GM23338 (cell line): ENCODE results near the gene CHGA. TPM values are rescaled to one million over a fixed set of nuclear protein-coding genes. Genes with fewer than 3 reads are reported as not detected.

Experiments used
- ATAC-seq: fragments of 200-7000 bp; cut with Tn5 transposase; 3 replicates; pipeline ENCODE4 v1.9.1; 2020
- DNase-seq: peaks from one replicate; pipeline ENCODE4 v3.0.0-alpha.2; 2015; ENCODE audit warnings: low spot score
- H2AFZ ChIP-seq: fragments of 200-600 bp; sonication (generic); 2 replicates; pipeline ENCODE4 v1.8.0; 2016; ENCODE audit warnings: antibody characterized with exemption, mild to moderate bottlenecking, moderate library complexity
- H3F3A ChIP-seq: fragments of 200-600 bp; sonication (generic); replicated peaks from 2 replicates; pipeline ENCODE4 v1.8.0; 2017; ENCODE audit warnings: antibody characterized with exemption, mixed run types, low read depth
- H3K27ac ChIP-seq: fragments of 200-600 bp; sonication (generic); 2 replicates; pipeline ENCODE4 v1.6.1; 2016; ENCODE audit warnings: low read depth
- H3K27me3 ChIP-seq: fragments of 200-600 bp; sonication (generic); 2 replicates; pipeline ENCODE4 v1.8.0; 2016; ENCODE audit warnings: mild to moderate bottlenecking, mixed run types, moderate library complexity; ENCODE audit not compliant: insufficient read depth
- H3K36me3 ChIP-seq: fragments of 200-600 bp; sonication (generic); 2 replicates; pipeline ENCODE4 v1.8.0; 2016; ENCODE audit warnings: mild to moderate bottlenecking; ENCODE audit not compliant: insufficient read depth
- H3K4me1 ChIP-seq: fragments of 200-600 bp; sonication (generic); 2 replicates; pipeline ENCODE4 v1.8.0; 2016; ENCODE audit warnings: mild to moderate bottlenecking, moderate library complexity; ENCODE audit not compliant: insufficient read depth
- H3K4me2 ChIP-seq: fragments of 200-600 bp; sonication (generic); 2 replicates; pipeline ENCODE4 v1.7.1; 2017; ENCODE audit warnings: mixed run types
- H3K4me3 ChIP-seq: fragments of 200-600 bp; sonication (generic); 2 replicates; pipeline ENCODE4 v1.6.1; 2016; ENCODE audit warnings: mixed run types
- H3K79me2 ChIP-seq: fragments of 200-600 bp; sonication (generic); replicated peaks from 2 replicates; pipeline ENCODE4 v1.8.0; 2017; ENCODE audit warnings: mild to moderate bottlenecking; ENCODE audit not compliant: insufficient read depth
- H3K9me2 ChIP-seq: fragments of 200-600 bp; sonication (generic); 2 replicates; pipeline ENCODE4 v1.8.0; 2017; ENCODE audit not compliant: insufficient read depth
- H4K20me1 ChIP-seq: fragments of 200-600 bp; sonication (generic); replicated peaks from 2 replicates; pipeline ENCODE4 v1.8.0; 2017; ENCODE audit warnings: mild to moderate bottlenecking; ENCODE audit not compliant: insufficient read depth
- H3K27ac Mint-ChIP-seq: 2 replicates; pipeline ENCODE4 v1.8.0; 2020; ENCODE audit warnings: inconsistent platforms, mild to moderate bottlenecking, moderate library complexity, mixed read lengths
- H3K27me3 Mint-ChIP-seq: 3 replicates; pipeline ENCODE4 v1.8.0; 2022; ENCODE audit warnings: low read depth, mild to moderate bottlenecking, moderate library complexity, mixed read lengths, inconsistent platforms; ENCODE audit not compliant: insufficient read depth, poor library complexity
- H3K36me3 Mint-ChIP-seq: 3 replicates; pipeline ENCODE4 v1.8.0; 2021; ENCODE audit warnings: low read depth, mild to moderate bottlenecking, inconsistent platforms, moderate library complexity, mixed read lengths
- H3K4me1 Mint-ChIP-seq: 3 replicates; pipeline ENCODE4 v1.8.0; 2020; ENCODE audit warnings: mild to moderate bottlenecking, inconsistent platforms, mixed read lengths
- H3K4me3 Mint-ChIP-seq: 3 replicates; pipeline ENCODE4 v1.8.0; 2021; ENCODE audit warnings: moderate library complexity, mild to moderate bottlenecking, inconsistent platforms, mixed read lengths
- H3K9me3 Mint-ChIP-seq: 3 replicates; pipeline ENCODE4 v1.8.0; 2020; ENCODE audit warnings: moderate library complexity, mild to moderate bottlenecking, inconsistent platforms, mixed read lengths
- CREB1 ChIP-seq: fragments of 250-450 bp; sonication (Bioruptor Pico); IDR thresholded peaks from 2 replicates; pipeline ENCODE4 v1.5.0; 2020; ENCODE audit warnings: low read depth, mild to moderate bottlenecking, moderate library complexity
- CTCF ChIP-seq, 2 experiments: fragments of 200-600 bp in 1 of 2; sonication (generic) in 1 of 2; conservative IDR thresholded peaks; 2 replicates each; pipeline versions ENCODE4 v1.5.1 to v1.6.1; 2016 to 2017; ENCODE audit warnings: antibody characterized with exemption in 2 of 2, low read depth in 2 of 2, mild to moderate bottlenecking in 2 of 2, moderate library complexity in 1 of 2
- EZH2 ChIP-seq: fragments of 200-600 bp; sonication (generic); IDR thresholded peaks from one replicate; pipeline ENCODE4 v1.8.0; 2017; ENCODE audit warnings: antibody characterized with exemption, mild to moderate bottlenecking, low read depth; ENCODE audit not compliant: unreplicated experiment
- EZH2phosphoT487 ChIP-seq: fragments of 200-600 bp; sonication (generic); IDR thresholded peaks from one replicate; pipeline ENCODE4 v1.8.1; 2018; ENCODE audit warnings: antibody characterized with exemption; ENCODE audit not compliant: unreplicated experiment
- JUNB ChIP-seq: IDR thresholded peaks from one replicate; pipeline ENCODE4 v1.6.1; 2016; ENCODE audit warnings: antibody characterized with exemption; ENCODE audit not compliant: unreplicated experiment
- NANOG ChIP-seq: IDR thresholded peaks from 2 replicates; pipeline ENCODE4 v1.6.1; 2016; ENCODE audit warnings: antibody characterized with exemption, borderline replicate concordance
- POLR2AphosphoS5 ChIP-seq: IDR thresholded peaks from 2 replicates; pipeline ENCODE4 v1.6.1; 2016; ENCODE audit warnings: antibody characterized with exemption, low read depth
- STAT1 ChIP-seq: IDR thresholded peaks from one replicate; pipeline ENCODE4 v1.6.1; 2016; ENCODE audit warnings: antibody characterized with exemption; ENCODE audit not compliant: unreplicated experiment
- ZNF114 ChIP-seq: fragments of 250-450 bp; sonication (Bioruptor Pico); IDR thresholded peaks from 2 replicates; pipeline ENCODE4 v1.5.0; 2020; ENCODE audit warnings: mild to moderate bottlenecking, moderate library complexity
- ZNF331 ChIP-seq: fragments of 250-450 bp; sonication (Bioruptor Pico); IDR thresholded peaks from 2 replicates; pipeline ENCODE4 v1.5.0; 2020; ENCODE audit warnings: low read depth, mild to moderate bottlenecking, moderate library complexity
- polyA plus RNA-seq: library from polyadenylated mRNA; unstranded; fragments of >200 nt; fragmentation: Nextera tagmentation; extraction: Ambion mirVana; gene quantifications from 2 replicates; pipeline ENCODE4 v1.2.1, GENCODE V29; 2016
- total RNA-seq: library from RNA; depleted of rRNA; stranded (reverse); fragments of >200 nt; shearing (Covaris generic); gene quantifications from 2 replicates; pipeline ENCODE4 v1.2.3, GENCODE V29; 2014
- TF ChIP-seq, protein P1 (sequence below): fragments of 250-450 bp; sonication (Bioruptor Pico); IDR thresholded peaks from 2 replicates; pipeline ENCODE4 v1.5.0; 2020; ENCODE audit warnings: mild to moderate bottlenecking, moderate library complexity
- TF ChIP-seq, protein P2 (sequence below): IDR thresholded peaks from 2 replicates; pipeline ENCODE4 v1.6.1; 2016; ENCODE audit warnings: antibody characterized with exemption

Gene CHGA
- total and polyA plus RNA-seq, 2 experiments from 2014 or later, result 13.9 to 19.6 TPM

- no peak for TF ChIP-seq EZH2phosphoT487
- TF ChIP-seq CTCF (conservative IDR thresholded peaks at IDR 0.05; ENCODE audit: low read depth in 2 of 2), result no peak
Measured at GRCh38 chr14:92925446-92925845, 2.5 kb downstream of the CHGA start (continued).

DNA sequence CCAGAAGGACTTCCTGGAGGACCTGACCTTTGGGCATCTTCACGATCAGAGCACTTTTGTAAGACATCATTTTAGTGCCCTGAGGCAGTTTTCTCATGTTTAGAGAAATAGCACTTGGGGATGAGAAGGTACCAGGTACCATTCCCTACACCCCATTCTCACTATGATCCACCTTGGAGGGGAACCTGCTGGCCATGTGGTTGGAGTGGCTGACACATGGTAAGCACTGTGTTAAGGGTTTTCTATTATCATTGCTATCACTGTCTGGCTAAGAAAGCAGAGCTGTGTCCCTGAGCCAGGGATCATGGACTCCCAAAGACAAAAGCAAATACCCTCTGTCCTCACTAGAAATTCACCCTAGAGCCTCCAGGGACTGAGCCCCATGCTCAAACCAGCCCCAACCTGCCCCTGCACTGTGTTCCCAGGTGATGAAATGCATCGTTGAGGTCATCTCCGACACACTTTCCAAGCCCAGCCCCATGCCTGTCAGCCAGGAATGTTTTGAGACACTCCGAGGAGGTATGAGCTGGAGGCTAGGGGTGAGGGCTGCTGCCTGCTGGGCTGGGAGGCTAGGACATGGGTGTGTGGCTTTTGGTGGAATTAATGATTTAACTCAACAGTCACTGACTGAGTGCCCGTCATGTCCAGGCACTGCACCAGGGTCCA lies 3.4 kb downstream of the CHGA start:
- Histone ChIP-seq H3K36me3 (no peaks in the 10 kb centered on the region), H3K27ac (no peak overlapping the region), H3K4me3 (no peak overlapping the region), H2AFZ (no peak overlapping the region), H3F3A (0 out of 2 replicates have a peak, but pooled peaks cover 2% of the 10 kb centered on the region), H4K20me1 (no peaks in the 10 kb centered on the region), H3K27me3 (peaks cover 15% of the 10 kb centered on the region), H3K79me2 (no peaks in the 10 kb centered on the region), H3K4me1 (peaks cover 10% of the 10 kb centered on the region; the same call in 1 of the 2 replicates), H3K9me2 (no peaks in the 10 kb centered on the region), H3K4me2 (no peak overlapping the region)
- no peak for ATAC-seq
- Mint-ChIP-seq H3K36me3 (peaks cover 52% of the 10 kb centered on the region), H3K27me3 (peaks cover 23% of the 10 kb centered on the region), H3K4me1 (peaks cover 22% of the 10 kb centered on the region), H3K9me3 (peaks cover 4% of the 10 kb centered on the region; the same call in 2 of the 3 replicates), H3K4me3 (no peak overlapping the region), H3K27ac (no peak overlapping the region)
- DNase-seq, result no peak
- TF ChIP-seq POLR2AphosphoS5 (no peak), CREB1 (CRISPR knock-in tag) (no peak), CTCF (conservative IDR thresholded peaks at IDR 0.05; ENCODE audit: low read depth in 2 of 2) (no peak), EZH2phosphoT487 (no peak), EZH2 (no peak), ZNF331 (CRISPR knock-in tag) (no peak), STAT1 (no peak), ZNF114 (CRISPR knock-in tag) (no peak), JUNB (no peak), NANOG (no peak)
- TF ChIP-seq, protein P1, sequence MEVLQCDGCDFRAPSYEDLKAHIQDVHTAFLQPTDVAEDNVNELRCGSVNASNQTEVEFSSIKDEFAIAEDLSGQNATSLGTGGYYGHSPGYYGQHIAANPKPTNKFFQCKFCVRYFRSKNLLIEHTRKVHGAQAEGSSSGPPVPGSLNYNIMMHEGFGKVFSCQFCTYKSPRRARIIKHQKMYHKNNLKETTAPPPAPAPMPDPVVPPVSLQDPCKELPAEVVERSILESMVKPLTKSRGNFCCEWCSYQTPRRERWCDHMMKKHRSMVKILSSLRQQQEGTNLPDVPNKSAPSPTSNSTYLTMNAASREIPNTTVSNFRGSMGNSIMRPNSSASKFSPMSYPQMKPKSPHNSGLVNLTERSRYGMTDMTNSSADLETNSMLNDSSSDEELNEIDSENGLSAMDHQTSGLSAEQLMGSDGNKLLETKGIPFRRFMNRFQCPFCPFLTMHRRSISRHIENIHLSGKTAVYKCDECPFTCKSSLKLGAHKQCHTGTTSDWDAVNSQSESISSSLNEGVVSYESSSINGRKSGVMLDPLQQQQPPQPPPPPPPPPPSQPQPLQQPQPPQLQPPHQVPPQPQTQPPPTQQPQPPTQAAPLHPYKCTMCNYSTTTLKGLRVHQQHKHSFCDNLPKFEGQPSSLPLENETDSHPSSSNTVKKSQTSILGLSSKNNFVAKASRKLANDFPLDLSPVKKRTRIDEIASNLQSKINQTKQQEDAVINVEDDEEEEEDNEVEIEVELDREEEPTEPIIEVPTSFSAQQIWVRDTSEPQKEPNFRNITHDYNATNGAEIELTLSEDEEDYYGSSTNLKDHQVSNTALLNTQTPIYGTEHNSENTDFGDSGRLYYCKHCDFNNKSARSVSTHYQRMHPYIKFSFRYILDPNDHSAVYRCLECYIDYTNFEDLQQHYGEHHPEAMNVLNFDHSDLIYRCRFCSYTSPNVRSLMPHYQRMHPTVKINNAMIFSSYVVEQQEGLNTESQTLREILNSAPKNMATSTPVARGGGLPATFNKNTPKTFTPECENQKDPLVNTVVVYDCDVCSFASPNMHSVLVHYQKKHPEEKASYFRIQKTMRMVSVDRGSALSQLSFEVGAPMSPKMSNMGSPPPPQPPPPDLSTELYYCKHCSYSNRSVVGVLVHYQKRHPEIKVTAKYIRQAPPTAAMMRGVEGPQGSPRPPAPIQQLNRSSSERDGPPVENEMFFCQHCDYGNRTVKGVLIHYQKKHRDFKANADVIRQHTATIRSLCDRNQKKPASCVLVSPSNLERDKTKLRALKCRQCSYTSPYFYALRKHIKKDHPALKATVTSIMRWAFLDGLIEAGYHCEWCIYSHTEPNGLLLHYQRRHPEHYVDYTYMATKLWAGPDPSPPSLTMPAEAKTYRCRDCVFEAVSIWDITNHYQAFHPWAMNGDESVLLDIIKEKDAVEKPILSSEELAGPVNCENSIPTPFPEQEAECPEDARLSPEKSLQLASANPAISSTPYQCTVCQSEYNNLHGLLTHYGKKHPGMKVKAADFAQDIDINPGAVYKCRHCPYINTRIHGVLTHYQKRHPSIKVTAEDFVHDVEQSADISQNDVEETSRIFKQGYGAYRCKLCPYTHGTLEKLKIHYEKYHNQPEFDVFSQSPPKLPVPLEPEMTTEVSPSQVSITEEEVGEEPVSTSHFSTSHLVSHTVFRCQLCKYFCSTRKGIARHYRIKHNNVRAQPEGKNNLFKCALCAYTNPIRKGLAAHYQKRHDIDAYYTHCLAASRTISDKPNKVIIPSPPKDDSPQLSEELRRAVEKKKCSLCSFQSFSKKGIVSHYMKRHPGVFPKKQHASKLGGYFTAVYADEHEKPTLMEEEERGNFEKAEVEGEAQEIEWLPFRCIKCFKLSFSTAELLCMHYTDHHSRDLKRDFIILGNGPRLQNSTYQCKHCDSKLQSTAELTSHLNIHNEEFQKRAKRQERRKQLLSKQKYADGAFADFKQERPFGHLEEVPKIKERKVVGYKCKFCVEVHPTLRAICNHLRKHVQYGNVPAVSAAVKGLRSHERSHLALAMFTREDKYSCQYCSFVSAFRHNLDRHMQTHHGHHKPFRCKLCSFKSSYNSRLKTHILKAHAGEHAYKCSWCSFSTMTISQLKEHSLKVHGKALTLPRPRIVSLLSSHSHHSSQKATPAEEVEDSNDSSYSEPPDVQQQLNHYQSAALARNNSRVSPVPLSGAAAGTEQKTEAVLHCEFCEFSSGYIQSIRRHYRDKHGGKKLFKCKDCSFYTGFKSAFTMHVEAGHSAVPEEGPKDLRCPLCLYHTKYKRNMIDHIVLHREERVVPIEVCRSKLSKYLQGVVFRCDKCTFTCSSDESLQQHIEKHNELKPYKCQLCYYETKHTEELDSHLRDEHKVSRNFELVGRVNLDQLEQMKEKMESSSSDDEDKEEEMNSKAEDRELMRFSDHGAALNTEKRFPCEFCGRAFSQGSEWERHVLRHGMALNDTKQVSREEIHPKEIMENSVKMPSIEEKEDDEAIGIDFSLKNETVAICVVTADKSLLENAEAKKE (CRISPR knock-in tag), result no peak
- TF ChIP-seq, protein P2, sequence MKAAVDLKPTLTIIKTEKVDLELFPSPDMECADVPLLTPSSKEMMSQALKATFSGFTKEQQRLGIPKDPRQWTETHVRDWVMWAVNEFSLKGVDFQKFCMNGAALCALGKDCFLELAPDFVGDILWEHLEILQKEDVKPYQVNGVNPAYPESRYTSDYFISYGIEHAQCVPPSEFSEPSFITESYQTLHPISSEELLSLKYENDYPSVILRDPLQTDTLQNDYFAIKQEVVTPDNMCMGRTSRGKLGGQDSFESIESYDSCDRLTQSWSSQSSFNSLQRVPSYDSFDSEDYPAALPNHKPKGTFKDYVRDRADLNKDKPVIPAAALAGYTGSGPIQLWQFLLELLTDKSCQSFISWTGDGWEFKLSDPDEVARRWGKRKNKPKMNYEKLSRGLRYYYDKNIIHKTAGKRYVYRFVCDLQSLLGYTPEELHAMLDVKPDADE, result no peak
